Glutamatergic neuron (in vitro differentiated cells): ENCODE results near the gene SUGCT. TPM values are rescaled to one million over a fixed set of nuclear protein-coding genes. Genes with fewer than 3 reads are reported as not detected.
A peak's percentile ranks its signal among the peaks of the same experiment; 100 is the strongest.

ENCODE experiments used
- DNase-seq: peaks from one replicate; pipeline ENCODE4 v3.0.0; 2022
- H3K27ac Mint-ChIP-seq: one replicate; pipeline ENCODE4 v1.8.0; 2020; ENCODE audit warnings: mild to moderate bottlenecking, mixed read lengths, inconsistent platforms; ENCODE audit not compliant: unreplicated experiment
- H3K27me3 Mint-ChIP-seq: one replicate; pipeline ENCODE4 v1.8.0; 2020; ENCODE audit warnings: mild to moderate bottlenecking, moderate library complexity, mixed read lengths, inconsistent platforms; ENCODE audit not compliant: unreplicated experiment
- H3K36me3 Mint-ChIP-seq: one replicate; pipeline ENCODE4 v1.8.0; 2020; ENCODE audit warnings: mild to moderate bottlenecking, mixed read lengths, inconsistent platforms; ENCODE audit not compliant: unreplicated experiment
- H3K4me1 Mint-ChIP-seq: one replicate; pipeline ENCODE4 v1.8.0; 2020; ENCODE audit warnings: mild to moderate bottlenecking, low read depth, mixed read lengths, inconsistent platforms; ENCODE audit not compliant: unreplicated experiment
- H3K4me3 Mint-ChIP-seq: one replicate; pipeline ENCODE4 v1.8.0; 2020; ENCODE audit warnings: mild to moderate bottlenecking, mixed read lengths, inconsistent platforms; ENCODE audit not compliant: unreplicated experiment
- H3K9me3 Mint-ChIP-seq: one replicate; pipeline ENCODE4 v1.8.0; 2020; ENCODE audit warnings: mild to moderate bottlenecking, moderate library complexity, mixed read lengths, inconsistent platforms; ENCODE audit not compliant: unreplicated experiment
- CTCF ChIP-seq: fragments of 200-600 bp; sonication (generic); IDR thresholded peaks from one replicate; pipeline ENCODE4 v1.5.0; 2021; ENCODE audit not compliant: partially characterized antibody, unreplicated experiment
- total RNA-seq: library from RNA; stranded (reverse); fragmentation: NEBNext Ultra II Directional; extraction: Animal tissue kit (Norgen Biotek cat#: 25700); gene quantifications from one replicate; pipeline ENCODE4 v1.2.1, GENCODE V29; 2021; ENCODE audit not compliant: unreplicated experiment

The SUGCT gene
- total RNA-seq, 1 donor from 2014 or later = 1.2 TPM

- peaks cover 2% of the 10 kb centered on the region for H3K9me3 Mint-ChIP-seq
- peaks cover 2% of the 10 kb centered on the region for H3K27me3 Mint-ChIP-seq
- H3K4me1 Mint-ChIP-seq = peaks cover 5% of the 10 kb centered on the region
- no peak overlapping the region for H3K4me3 Mint-ChIP-seq
- H3K27ac Mint-ChIP-seq = no peak overlapping the region
- no peaks in the 10 kb centered on the region for H3K36me3 Mint-ChIP-seq
- DNase-seq = peak; percentile 16
- TF ChIP-seq CTCF = no peak
These were observed 437.0 kb downstream of the SUGCT start for GRCh38 chr7:40571796-40572195.

- Mint-ChIP-seq H3K4me1 (peaks cover 5% of the 10 kb centered on the region), H3K36me3 (no peaks in the 10 kb centered on the region), H3K9me3 (peaks cover 2% of the 10 kb centered on the region), H3K27me3 (peaks cover 2% of the 10 kb centered on the region), H3K27ac (no peak overlapping the region), H3K4me3 (no peak overlapping the region)
- no peak for TF ChIP-seq CTCF
- DNase-seq = no peak
These were observed 438.1 kb downstream of the SUGCT start for GRCh38 chr7:40572810-40573465.

- no peak for DNase-seq
- Mint-ChIP-seq H3K27ac (no peak overlapping the region), H3K4me1 (no peaks in the 10 kb centered on the region), H3K4me3 (no peak overlapping the region), H3K9me3 (no peaks in the 10 kb centered on the region), H3K36me3 (no peaks in the 10 kb centered on the region), H3K27me3 (no peaks in the 10 kb centered on the region)
- no peak for TF ChIP-seq CTCF
These were observed 444.6 kb downstream of the SUGCT start for GRCh38 chr7:40579401-40579800.

GRCh38 chr7:40580776-40581175, 446.0 kb downstream of the SUGCT start:
- no peaks in the 10 kb centered on the region for H3K4me1 Mint-ChIP-seq
- no peak overlapping the region for H3K4me3 Mint-ChIP-seq
- no peaks in the 10 kb centered on the region for H3K36me3 Mint-ChIP-seq
- H3K27ac Mint-ChIP-seq = no peak overlapping the region
- TF ChIP-seq CTCF = no peak
- DNase-seq = no peak
- H3K9me3 Mint-ChIP-seq = no peaks in the 10 kb centered on the region
- no peaks in the 10 kb centered on the region for H3K27me3 Mint-ChIP-seq

- no peaks in the 10 kb centered on the region for H3K27me3 Mint-ChIP-seq
- H3K36me3 Mint-ChIP-seq = no peaks in the 10 kb centered on the region
- no peaks in the 10 kb centered on the region for H3K9me3 Mint-ChIP-seq
- no peak overlapping the region for H3K4me3 Mint-ChIP-seq
- no peak for DNase-seq
- no peak overlapping the region for H3K27ac Mint-ChIP-seq
- no peak for TF ChIP-seq CTCF
- H3K4me1 Mint-ChIP-seq = no peaks in the 10 kb centered on the region
These were observed 447.7 kb downstream of the SUGCT start for GRCh38 chr7:40582539-40582938.
